SU-DHL-6 (cell line): ENCODE data around the gene ACTG1.

Experiments used
- H2AFZ ChIP-seq: fragments of 200-600 bp; sonication (generic); 2 replicates; pipeline ENCODE4 v1.6.1; 2014; ENCODE audit warnings: low read depth, mild to moderate bottlenecking, moderate library complexity, mixed read lengths, antibody characterized with exemption, low read length; ENCODE audit not compliant: severe bottlenecking
- H3F3A ChIP-seq: fragments of 200-600 bp; shearing (Covaris generic); 2 replicates; pipeline ENCODE4 v1.6.0; 2016; ENCODE audit warnings: antibody characterized with exemption, mild to moderate bottlenecking; ENCODE audit not compliant: insufficient read depth
- H3K27ac ChIP-seq: fragments of 200-600 bp; sonication (generic); 2 replicates; pipeline ENCODE4 v1.5.1; 2016; ENCODE audit warnings: low read depth, mild to moderate bottlenecking, low read length, moderate library complexity, mixed read lengths
- H3K27me3 ChIP-seq: fragments of 200-600 bp; sonication (generic), shearing (Covaris generic); 2 replicates; pipeline ENCODE4 v1.6.0; 2014; ENCODE audit warnings: mild to moderate bottlenecking, low read length
- H3K36me3 ChIP-seq: fragments of 200-600 bp; sonication (generic); 2 replicates; pipeline ENCODE4 v1.6.1; 2014; ENCODE audit warnings: mild to moderate bottlenecking, low read length, mixed read lengths
- H3K4me2 ChIP-seq: fragments of 300-600, 200-600 bp; shearing (Covaris generic), sonication (generic); 2 replicates; pipeline ENCODE4 v1.6.0; 2014; ENCODE audit warnings: low read length, low read depth, mild to moderate bottlenecking; ENCODE audit not compliant: poor library complexity, severe bottlenecking
- H3K4me3 ChIP-seq: fragments of 200-600 bp; sonication (generic); 2 replicates; pipeline ENCODE4 v1.5.1; 2014; ENCODE audit warnings: antibody characterized with exemption, low read length, mild to moderate bottlenecking, mixed read lengths; ENCODE audit not compliant: insufficient read depth, poor library complexity, severe bottlenecking
- H3K79me2 ChIP-seq: fragments of 200-600 bp; sonication (generic); 2 replicates; pipeline ENCODE4 v1.6.1; 2014; ENCODE audit warnings: mild to moderate bottlenecking, low read length, moderate library complexity; ENCODE audit not compliant: insufficient read depth
- H3K9ac ChIP-seq: fragments of 200-600 bp; sonication (generic); 2 replicates; pipeline ENCODE4 v1.7.0; 2014; ENCODE audit warnings: mild to moderate bottlenecking, low read length
- H3K9me2 ChIP-seq: fragments of 200-600 bp; sonication (generic); replicated peaks from 2 replicates; pipeline ENCODE4 v1.6.1; 2014; ENCODE audit warnings: low read length; ENCODE audit not compliant: insufficient read depth
- H3K9me3 ChIP-seq: fragments of 200-600 bp; sonication (generic); 2 replicates; pipeline ENCODE4 v1.6.1; 2014; ENCODE audit warnings: low read length, mixed read lengths; ENCODE audit not compliant: insufficient read depth
- H4K20me1 ChIP-seq: fragments of 200-600 bp; sonication (generic); 2 replicates; pipeline ENCODE4 v1.6.1; 2014; ENCODE audit warnings: low read depth, mild to moderate bottlenecking, antibody characterized with exemption, low read length, moderate library complexity, mixed read lengths
- EZH2phosphoT487 ChIP-seq: fragments of 200-600 bp; sonication (generic), shearing (Covaris generic); conservative IDR thresholded peaks from 2 replicates; pipeline ENCODE4 v1.6.1; 2018; ENCODE audit warnings: mild to moderate bottlenecking, antibody characterized with exemption, low read length, moderate library complexity, mixed read lengths
- TF ChIP-seq, protein P1 (sequence below): fragments of 200-600 bp; sonication (generic); IDR thresholded peaks from one replicate; pipeline ENCODE4 v1.5.1; 2017; ENCODE audit warnings: antibody characterized with exemption, mild to moderate bottlenecking, low read length, moderate library complexity; ENCODE audit not compliant: insufficient read depth, poor library complexity, severe bottlenecking

ACTG1 gene

GRCh38 chr17:81558115-81558468 lies 45.5 kb upstream of the ACTG1 start:
- TF ChIP-seq, protein P1, sequence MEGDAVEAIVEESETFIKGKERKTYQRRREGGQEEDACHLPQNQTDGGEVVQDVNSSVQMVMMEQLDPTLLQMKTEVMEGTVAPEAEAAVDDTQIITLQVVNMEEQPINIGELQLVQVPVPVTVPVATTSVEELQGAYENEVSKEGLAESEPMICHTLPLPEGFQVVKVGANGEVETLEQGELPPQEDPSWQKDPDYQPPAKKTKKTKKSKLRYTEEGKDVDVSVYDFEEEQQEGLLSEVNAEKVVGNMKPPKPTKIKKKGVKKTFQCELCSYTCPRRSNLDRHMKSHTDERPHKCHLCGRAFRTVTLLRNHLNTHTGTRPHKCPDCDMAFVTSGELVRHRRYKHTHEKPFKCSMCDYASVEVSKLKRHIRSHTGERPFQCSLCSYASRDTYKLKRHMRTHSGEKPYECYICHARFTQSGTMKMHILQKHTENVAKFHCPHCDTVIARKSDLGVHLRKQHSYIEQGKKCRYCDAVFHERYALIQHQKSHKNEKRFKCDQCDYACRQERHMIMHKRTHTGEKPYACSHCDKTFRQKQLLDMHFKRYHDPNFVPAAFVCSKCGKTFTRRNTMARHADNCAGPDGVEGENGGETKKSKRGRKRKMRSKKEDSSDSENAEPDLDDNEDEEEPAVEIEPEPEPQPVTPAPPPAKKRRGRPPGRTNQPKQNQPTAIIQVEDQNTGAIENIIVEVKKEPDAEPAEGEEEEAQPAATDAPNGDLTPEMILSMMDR, result no peak
- TF ChIP-seq EZH2phosphoT487, result no peak
- H3K4me2 ChIP-seq, result no peak overlapping the region
- no peaks in the 10 kb centered on the region for H3K9me2 ChIP-seq
- H3K27ac ChIP-seq, result no peak overlapping the region
- H4K20me1 ChIP-seq, result no peaks in the 10 kb centered on the region
- H3K36me3 ChIP-seq, result peaks cover 5% of the 10 kb centered on the region; the same call in 1 of the 2 replicates
- no peaks in the 10 kb centered on the region for H3F3A ChIP-seq
- no peak overlapping the region for H2AFZ ChIP-seq
- no peaks in the 10 kb centered on the region for H3K79me2 ChIP-seq
- H3K27me3 ChIP-seq, result no peaks in the 10 kb centered on the region
- no peak overlapping the region for H3K4me3 ChIP-seq
- H3K9ac ChIP-seq, result no peak overlapping the region
- H3K9me3 ChIP-seq, result no peaks in the 10 kb centered on the region

- H3K27ac ChIP-seq, result no peak overlapping the region
- H3K9me2 ChIP-seq, result no peaks in the 10 kb centered on the region
- no peak overlapping the region for H3K9ac ChIP-seq
- H3F3A ChIP-seq, result no peaks in the 10 kb centered on the region
- TF ChIP-seq, protein P1, result no peak
- no peak for TF ChIP-seq EZH2phosphoT487
- H3K4me2 ChIP-seq, result no peak overlapping the region
- no peak overlapping the region for H3K4me3 ChIP-seq
- no peak overlapping the region for H2AFZ ChIP-seq
- H3K9me3 ChIP-seq, result no peaks in the 10 kb centered on the region
- peaks cover 5% of the 10 kb centered on the region; the same call in 1 of the 2 replicates for H3K36me3 ChIP-seq
- no peaks in the 10 kb centered on the region for H3K79me2 ChIP-seq
- H3K27me3 ChIP-seq, result no peaks in the 10 kb centered on the region
- H4K20me1 ChIP-seq, result no peaks in the 10 kb centered on the region
Measured at GRCh38 chr17:81557276-81558114, 44.9 kb upstream of the ACTG1 start.

DNA sequence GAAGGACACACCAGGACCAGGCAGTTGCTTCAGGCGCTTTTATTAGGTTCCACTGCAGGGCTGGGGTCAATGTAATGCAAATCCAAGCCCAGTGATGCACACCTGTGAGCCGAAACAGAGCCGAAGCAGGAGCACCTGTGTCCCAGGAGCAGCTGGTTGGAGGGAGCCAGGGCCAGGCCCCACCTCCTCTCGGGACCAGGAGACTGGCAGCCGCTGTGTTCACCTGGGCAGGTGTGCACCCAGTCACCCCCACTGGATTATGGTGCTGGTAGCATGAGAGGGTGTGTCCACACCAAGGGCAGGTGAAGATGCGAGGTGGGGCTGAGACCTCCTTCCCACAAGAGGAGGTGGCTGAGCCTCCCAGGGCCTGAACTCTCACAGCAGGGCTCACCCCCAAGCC lies 44.3 kb upstream of the ACTG1 start:
- H3K4me2 ChIP-seq, result no peak overlapping the region
- no peaks in the 10 kb centered on the region for H3K9me2 ChIP-seq
- no peak overlapping the region for H3K27ac ChIP-seq
- TF ChIP-seq, protein P1, result no peak
- TF ChIP-seq EZH2phosphoT487, result no peak
- H3K4me3 ChIP-seq, result no peak overlapping the region
- H3K79me2 ChIP-seq, result peaks cover 3% of the 10 kb centered on the region
- H3K36me3 ChIP-seq, result peaks cover 5% of the 10 kb centered on the region; the same call in 1 of the 2 replicates
- no peaks in the 10 kb centered on the region for H3F3A ChIP-seq
- no peaks in the 10 kb centered on the region for H3K27me3 ChIP-seq
- H3K9me3 ChIP-seq, result no peaks in the 10 kb centered on the region
- no peaks in the 10 kb centered on the region for H4K20me1 ChIP-seq
- no peak overlapping the region for H2AFZ ChIP-seq
- no peak overlapping the region for H3K9ac ChIP-seq
